Stimulated activated CD4-positive, alpha-beta T cell treated with anti-CD3 and anti-CD28 coated beads, Interleukin-12 subunit alpha, Interleukin-12 subunit beta, amount 100 ng/mL, for 24 hours (primary cell): Measurements from ENCODE around the gene SLCO4A1.

ENCODE experiments used
- DNase-seq, 2 experiments: peaks; one replicate each; pipeline ENCODE4 v3.0.0-alpha.2; 2020; ENCODE audit warnings: low read depth in 2 of 2

Gene SLCO4A1

DNA sequence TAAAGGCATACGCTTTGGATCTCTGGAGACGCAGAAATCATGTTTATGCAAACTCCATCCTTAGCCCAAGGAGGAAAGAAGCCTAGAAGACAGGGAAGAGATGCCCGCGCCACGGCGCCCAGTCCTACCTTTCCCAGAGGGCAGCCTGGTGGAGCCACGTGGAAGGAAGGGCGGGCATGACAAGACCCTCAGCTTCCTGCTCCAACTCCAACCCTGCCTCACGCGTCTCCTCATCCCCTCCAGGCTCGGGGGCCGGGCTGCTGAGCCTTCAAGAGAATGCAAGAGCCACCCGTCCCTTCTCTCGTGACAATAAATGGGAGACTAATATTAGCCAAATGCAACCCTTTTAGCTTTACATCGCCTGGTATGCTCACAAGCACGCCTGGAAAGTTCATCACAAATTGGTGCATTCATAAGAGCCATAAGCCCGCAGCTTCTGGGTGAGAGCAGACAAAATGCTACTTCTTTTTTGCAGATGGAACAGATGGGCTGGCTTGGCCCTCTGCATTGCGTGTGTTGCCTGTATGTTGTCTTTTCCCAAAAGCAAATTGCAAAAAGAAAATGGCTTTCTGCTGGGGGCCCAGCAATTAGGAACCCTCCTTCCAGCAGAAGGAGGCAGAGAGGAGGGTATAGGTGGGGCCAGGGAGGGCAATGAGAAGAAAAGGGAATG, 58.1 kb downstream of the SLCO4A1 start:
- no peak for DNase-seq

GRCh38 chr20:62701161-62702012, 59.1 kb downstream of the SLCO4A1 start:
- no peak for DNase-seq

DNA sequence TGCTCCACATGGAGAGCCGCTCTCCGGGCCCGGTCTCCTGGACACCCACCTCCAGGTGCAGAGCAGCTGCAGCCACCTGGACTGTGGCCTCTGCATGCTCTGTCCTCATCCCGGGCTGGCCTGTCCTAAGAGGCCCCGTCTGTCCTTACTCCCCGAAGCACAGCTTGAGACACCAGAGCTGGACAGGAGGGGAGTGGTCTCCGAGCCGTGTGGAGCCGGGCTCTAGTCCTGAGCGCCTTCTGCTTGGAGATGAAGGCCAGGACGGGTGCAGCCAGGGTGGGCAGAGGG, 59.7 kb downstream of the SLCO4A1 start:
- no peak for DNase-seq

DNA sequence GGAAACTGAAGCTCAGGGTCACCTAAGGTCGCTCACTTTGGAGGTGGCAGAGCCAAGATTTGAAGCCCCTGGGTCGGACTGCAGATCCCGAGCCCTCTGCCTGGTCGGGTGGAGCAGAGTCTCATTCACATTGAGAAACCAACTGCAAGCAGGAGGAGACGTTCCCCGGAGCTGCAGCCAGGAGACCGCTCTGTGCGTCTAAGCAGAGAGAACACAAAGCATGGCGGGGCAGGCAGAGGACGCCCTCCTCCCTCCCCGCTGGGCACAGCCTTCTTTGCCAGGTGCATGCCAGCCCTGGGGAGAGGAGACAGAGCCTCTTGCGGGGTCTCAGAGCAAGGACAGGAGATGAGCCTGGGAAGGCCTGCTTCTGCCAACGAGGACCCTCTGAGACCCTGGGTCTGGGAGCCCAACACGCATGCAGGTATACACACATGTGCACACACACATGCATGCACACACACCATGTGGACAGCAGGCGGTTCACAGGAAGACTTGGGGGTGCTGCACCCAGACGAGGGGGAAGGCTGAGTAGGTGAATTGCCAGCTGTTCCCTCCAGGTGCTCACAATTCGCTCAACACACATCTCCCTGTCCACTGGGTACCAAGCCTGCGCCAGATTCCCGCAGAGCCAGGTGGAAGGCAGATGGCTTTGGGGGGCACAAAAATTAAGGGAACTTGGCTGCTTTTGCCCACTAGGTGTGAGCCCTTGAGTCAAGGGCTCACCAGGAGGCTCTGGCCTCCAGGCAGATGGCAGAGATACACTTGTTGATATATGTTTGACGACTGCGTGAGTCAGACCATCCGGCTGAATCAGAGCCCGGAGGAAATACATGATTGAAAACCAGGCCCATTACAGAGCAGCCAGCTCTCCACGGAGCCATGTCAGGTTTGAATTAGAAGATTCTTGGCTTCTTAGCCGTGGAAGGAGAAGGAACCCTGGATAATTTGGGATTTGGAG, 60.9 kb downstream of the SLCO4A1 start:
- no peak for DNase-seq

DNA sequence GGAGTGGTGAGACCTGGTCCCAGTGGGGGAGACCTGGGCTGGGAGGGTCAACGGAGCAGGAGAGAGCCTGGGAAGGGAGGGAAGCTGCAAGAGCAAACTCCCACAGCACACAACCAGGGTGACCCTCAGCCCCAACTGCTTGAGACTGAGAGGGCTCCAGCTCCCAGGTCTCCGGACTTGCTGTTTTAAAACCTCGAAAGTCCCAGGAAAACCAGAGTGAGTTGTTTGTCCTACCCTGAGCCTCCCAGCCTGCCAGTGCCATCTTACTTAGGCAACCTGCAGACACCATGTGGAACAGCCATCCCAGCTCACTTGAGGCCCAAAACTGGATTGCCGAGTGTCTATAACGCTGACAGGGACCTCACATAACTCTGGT, 61.5 kb downstream of the SLCO4A1 start:
- DNase-seq: no peak

DNA sequence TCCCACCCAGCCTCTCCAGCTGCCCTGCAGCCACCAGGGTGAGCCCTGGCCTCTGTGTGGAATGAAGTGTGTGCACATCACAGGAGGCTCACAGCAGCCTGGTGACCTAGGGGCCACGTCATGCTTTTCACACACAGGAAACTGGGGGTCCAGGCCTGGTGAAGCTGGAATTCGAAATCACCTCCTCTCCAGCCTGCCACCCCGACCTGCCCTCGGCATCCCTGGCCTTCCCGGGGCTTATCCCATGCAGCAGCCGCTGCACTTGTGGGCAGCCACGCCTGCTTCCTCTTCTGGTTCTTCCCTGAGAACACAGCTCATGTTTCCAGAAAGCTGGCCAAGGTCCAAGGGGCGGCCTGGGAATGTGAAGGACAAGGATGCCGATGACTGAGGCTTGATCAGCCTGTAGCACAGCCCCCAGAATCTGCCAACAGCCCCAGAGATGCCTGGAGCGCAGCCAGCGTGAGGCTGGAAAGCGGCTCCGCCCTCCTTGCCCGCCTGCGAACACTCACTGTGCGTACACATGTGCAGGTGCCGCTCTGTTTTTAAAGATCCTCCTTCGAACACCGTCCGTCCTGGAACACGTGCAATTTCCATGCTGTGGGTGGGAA, 62.1 kb downstream of the SLCO4A1 start:
- DNase-seq: no peak

GRCh38 chr20:62705627-62706026, 63.3 kb downstream of the SLCO4A1 start:
- DNase-seq: no peak

GRCh38 chr20:62706344-62706743, 64.0 kb downstream of the SLCO4A1 start:
- no peak for DNase-seq

GRCh38 chr20:62706857-62707256, 64.6 kb downstream of the SLCO4A1 start:
- no peak for DNase-seq

DNA sequence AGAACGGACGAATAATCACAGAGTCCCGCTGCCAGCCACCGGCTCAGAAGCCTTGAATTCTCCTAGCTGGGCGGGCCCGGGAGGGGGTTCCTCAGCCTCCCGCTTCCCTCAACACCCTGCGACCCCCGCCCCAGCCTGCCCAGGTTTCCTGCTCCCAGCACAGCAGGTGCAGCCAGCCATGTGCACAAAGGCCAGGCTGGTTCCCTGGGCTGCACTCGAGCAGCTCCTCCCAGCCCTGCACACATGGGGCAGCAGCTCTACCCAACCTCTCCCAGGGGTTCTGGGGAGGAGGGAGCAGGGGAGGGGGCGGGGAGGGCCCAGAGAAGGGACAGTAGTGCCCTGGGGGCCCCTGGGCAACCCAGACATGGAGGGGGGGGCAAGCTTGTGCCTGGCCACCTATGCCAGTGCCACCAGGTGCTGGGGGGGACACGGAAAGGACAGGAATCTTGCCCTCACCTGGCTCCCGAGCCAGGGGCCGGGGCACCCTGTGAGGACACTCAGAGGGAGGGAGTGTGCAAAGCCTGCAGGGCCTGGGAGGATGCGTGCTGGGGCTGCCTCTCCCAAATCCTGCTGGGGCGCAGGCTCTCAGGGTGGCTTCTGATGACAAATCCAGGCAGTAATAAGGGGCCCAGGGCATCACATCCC, 65.1 kb downstream of the SLCO4A1 start:
- DNase-seq: no peak

DNA sequence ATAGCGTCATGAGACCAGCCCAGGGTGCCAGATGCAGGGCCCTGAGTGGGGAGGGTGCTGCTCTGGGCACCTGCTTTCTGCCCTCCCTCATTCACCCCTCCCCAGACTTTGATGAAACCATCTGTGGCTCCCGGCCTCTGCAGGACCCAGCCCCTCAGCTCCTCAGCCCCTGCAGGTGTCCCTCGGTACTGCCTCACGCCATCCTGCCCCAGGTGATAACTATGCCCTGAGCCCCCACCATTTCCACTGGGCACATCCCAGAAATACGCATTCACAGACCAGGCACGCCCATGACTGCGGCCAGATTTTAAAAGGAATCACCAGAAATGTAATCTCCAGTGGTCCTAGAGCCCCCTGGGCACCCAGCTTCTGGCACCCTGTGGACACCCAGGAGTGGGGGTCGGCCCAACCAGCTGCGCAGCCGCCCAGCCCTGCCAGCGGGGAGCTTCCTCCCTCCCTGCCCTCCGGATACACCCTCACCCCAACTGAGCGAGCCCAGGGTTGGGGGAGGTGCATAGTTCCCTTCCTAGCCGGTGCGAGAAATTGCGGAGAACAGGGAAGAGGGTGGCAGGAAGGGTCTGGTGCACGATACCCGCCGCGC, 65.7 kb downstream of the SLCO4A1 start:
- peak in 1 of 2 experiments; percentile 19 for DNase-seq

DNA sequence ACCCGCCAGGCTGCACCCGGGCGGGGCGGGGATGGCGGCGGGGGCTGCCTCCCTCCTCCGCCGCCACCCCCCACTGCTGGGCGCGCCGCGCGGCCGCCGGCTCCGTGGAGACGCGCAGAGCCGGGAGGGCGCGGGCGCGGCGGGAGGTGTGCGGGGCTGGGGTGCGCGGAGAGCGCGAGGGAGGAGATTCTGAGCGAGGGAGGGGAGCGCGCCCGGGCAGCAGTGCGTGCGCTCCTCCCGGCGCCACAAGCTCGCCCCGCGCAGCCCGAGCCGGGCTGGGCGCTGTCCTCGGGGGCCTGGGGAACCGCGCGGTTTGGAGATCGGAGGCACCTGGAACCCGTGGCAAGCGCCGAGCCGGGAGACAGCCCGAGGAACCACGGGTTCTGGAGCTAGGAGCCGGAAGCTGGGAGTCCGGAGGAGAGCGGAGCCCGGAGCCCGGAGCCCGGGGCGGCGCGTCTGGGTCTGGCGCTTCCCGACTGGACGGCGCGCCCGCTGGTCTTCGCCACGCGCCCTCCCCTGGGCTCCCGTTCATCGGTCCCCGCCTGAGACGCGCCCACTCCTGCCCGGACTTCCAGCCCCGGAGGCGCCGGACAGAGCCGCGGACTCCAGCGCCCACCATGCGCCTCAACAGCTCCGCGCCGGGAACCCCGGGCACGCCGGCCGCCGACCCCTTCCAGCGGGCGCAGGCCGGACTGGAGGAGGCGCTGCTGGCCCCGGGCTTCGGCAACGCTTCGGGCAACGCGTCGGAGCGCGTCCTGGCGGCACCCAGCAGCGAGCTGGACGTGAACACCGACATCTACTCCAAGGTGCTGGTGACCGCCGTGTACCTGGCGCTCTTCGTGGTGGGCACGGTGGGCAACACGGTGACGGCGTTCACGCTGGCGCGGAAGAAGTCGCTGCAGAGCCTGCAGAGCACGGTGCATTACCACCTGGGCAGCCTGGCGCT, 66.6 kb downstream of the SLCO4A1 start, which contains the start of gene NTSR1:
NTSR1 (plus strand) TSS at position 246 of the 946 bp plus-strand sequence; CDS start at position 618, 372 bp downstream.
- DNase-seq: no peak

GRCh38 chr20:62709537-62709905, 67.2 kb downstream of the SLCO4A1 start:
- no peak for DNase-seq

GRCh38 chr20:62710221-62710885, 68.0 kb downstream of the SLCO4A1 start:
- DNase-seq: no peak

DNA sequence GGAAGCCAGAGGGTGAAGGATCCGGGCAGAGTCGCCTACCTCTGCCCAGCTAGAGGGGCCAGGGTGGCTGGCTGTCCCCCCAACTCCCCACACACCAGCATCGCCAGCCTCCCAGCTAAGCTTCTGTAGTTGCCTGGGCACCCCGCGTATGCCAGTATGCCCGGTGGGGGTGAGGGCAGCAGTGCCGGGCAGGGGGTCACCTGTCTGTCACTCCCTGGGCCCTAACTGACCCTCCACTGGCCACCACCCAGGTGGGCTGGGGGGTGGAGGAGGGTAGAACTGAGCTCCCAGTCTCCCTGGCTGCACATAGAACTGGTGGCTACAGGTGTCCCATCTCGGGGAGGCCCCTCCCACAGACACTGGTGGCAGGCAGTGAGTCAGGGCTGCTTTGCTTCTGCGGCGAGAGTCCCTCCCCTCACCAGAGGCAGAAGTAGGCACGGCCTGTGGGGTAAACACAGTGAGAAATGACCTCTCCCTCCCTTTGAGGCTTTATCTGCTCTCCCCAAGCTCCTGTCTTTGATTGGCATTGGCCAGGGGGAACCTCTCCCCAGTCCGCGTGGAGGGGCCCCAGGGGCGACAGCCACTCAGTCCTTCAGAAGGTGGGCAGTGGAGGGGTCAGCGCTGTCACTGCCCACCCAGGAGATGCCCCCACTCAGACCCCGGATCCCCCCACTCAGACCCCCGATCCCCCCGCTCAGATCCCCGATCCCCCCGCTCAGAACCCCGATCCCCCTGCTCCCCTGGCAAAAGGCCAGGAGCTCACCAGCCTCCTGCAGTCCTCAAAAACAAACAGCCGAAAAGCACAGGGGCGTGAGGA, 68.8 kb downstream of the SLCO4A1 start:
- DNase-seq: no peak

DNA sequence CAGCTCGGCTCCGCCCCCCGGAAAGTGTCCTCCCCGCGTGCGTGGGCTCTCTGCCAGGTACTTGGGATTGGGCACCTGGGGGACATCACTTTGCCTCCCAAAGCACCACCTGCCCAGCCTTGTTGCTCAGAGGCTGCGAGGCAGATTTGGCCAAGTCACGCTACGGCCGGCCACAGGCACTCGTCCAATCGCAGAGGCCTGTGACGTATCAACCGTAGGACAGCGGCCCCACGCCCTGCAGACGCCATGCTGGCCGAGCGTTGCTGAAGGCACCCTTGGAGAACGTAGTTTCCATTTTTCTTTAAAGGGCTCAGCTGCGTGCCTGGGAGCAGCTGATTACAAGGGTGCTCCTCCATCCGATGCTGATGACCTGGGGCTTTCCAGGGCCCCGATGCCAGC, 69.4 kb downstream of the SLCO4A1 start:
- no peak for DNase-seq

DNA sequence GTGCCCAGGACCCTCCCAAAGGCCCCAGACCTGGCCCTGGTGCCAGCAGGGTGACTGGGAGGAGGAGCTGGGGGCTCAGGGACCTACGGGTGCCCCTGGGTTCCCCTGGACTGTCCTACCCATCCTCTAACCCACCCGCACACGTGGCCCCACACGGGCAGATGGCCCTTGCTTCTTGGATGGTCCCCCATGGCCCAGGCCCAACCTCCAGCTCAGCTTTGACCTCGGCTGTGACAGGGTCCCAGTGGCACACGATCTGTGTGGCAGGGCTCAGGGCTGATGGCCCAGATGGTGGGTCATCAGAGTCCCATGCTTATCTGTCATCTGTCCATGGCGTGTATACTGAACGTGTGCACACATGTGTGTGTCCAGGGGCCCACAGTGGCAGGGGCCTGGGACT, 70.3 kb downstream of the SLCO4A1 start:
- no peak for DNase-seq

GRCh38 chr20:62714006-62714405, 71.7 kb downstream of the SLCO4A1 start:
- no peak for DNase-seq
